Sigmoid colon (tissue), 4 donors: Measurements from ENCODE around the gene PRX.

Experiments
- CTCF ChIP-seq, 4 experiments: fragments of 450-650 bp in 3 of 4; fragments of 200-600 bp in 1 of 4; IDR thresholded peaks; one replicate each; pipeline ENCODE4 v1.5.1; 2016 to 2019; ENCODE audit warnings: antibody characterized with exemption in 4 of 4, mild to moderate bottlenecking in 3 of 4, moderate library complexity in 2 of 4
- POLR2AphosphoS5 ChIP-seq, 4 donors: sonication (generic); formaldehyde crosslinking; IDR thresholded peaks; one replicate each; pipeline ENCODE4 v1.6.1; 2017; ENCODE audit warnings: antibody characterized with exemption in 4 of 4

- no peak for TF ChIP-seq CTCF (IDR thresholded peaks at IDR 0.05)
- TF ChIP-seq POLR2AphosphoS5 (IDR thresholded peaks at IDR 0.05), result no peak
Observed at GRCh38 chr19:40458597-40458974, 45.4 kb upstream of the PRX start.
